GM18909 (cell line): ENCODE data around the gene OR5M10.
A peak's percentile ranks its signal among the peaks of the same experiment; 100 is the strongest.
"Not testable (repeated sequence)": the region's sequence is repeated elsewhere in the genome, so short reads cannot be mapped to it uniquely, and the experiment has no call there.

Experiments used
- ATAC-seq: cut with Tn5 transposase; IDR thresholded peaks from one replicate; pipeline ENCODE4 v1.9.1; 2021; ENCODE audit warnings: mild to moderate bottlenecking; ENCODE audit not compliant: unreplicated experiment, poor library complexity

OR5M10 gene

GRCh38 chr11:56577621-56578020, at the start of gene OR5M10:
Gene OR5M10, minus strand, starts transcription at chr11:56577721. Its CDS starts 0 bp downstream, at chr11:56577721.
- no peak for ATAC-seq

DNA sequence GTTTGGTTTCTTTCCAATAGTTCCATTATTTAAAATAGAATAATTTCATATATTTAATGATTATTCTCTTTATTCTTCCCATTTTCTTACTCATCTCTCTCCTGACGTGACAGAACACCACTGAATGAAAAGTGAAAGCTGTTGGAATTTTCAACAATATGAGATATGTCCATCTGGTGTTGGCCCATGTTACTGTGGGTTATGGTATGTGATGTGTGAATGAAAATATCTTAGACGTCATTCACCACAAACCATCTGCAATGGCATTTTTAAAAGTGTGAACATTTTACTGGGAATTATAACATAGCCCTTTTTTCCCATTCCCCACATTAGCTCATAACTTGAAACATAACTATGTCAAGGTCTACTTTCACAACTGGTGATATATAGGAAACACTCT, 48.4 kb upstream of the OR5M10 start:
- no peak for ATAC-seq

GRCh38 chr11:56624661-56625110, 47.2 kb upstream of the OR5M10 start:
- ATAC-seq, result peak; percentile 56

GRCh38 chr11:56611174-56611573, 33.7 kb upstream of the OR5M10 start:
- no peak for ATAC-seq

- ATAC-seq, result not testable (repeated sequence)
These were observed 14.7 kb upstream of the OR5M10 start for GRCh38 chr11:56592088-56592717.

DNA sequence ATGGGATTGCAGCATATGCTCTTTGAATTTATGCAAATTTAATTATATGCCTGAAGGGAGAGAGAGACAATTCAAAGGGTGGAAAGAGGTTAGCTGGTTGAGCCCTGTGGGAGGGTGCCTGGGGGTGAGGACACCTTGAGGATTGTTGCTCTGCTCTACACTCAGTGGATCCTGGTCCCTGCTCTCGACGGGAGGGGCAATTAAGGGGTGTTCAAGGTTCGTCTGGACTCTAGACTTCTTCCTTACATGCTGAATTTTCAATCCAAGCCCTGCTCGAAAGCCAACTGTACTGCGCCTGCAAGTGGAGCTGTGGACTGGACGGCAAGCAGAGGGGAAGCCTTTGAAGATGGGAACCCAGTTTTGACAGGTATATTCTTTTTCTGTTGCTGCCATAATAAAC, 18.9 kb downstream of the OR5M10 start:
- no peak for ATAC-seq

- ATAC-seq, result not testable (repeated sequence)
These were observed 22.8 kb downstream of the OR5M10 start for GRCh38 chr11:56554691-56555090.

DNA sequence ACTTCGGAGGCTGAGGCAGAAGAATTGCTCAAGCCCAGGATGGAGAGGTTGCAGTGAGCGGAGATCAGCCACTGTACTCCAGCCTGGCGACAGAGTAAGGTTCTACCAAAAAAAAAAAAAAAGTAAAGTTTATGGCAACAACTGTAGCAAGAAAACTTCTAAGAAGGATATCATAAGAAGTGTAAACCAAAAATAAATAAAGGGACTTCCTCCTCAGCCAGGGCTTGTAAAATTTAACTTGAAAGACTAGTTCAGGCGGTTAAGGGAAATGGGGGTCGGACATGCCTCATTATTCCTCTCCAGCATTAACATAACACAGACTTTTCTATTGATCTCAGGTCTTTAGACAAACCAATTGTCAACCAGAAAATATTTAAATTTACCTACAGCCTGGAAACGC, 32.0 kb downstream of the OR5M10 start:
- no peak for ATAC-seq

- no peak for ATAC-seq
These were observed 33.8 kb downstream of the OR5M10 start for GRCh38 chr11:56543739-56544138.

DNA sequence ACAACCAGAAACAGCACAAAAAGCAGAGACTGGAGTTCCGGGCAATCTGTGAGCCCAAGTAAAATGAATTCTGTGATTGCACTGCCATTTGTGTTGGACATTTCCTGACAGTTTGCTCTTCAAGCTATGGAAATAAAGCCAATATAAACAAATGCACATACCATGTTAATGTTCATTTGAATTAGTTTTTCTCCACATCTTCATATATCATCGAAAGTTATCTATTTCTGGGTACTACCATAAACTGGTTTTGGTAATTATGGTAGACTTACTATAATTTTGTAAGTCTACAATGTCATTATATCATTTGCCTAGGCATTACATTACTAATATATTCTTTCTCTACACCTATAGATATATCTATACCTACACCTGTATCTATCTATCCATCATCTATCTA, 34.4 kb downstream of the OR5M10 start, which contains the start of gene OR5M11:
TSS of gene OR5M11 (minus strand) at position 101 of the 400 bp plus-strand sequence. CDS start at position 101, 0 bp downstream.
- no peak for ATAC-seq

GRCh38 chr11:56533054-56533740, 44.3 kb downstream of the OR5M10 start:
- no peak for ATAC-seq

- no peak for ATAC-seq
These were observed 45.7 kb downstream of the OR5M10 start for GRCh38 chr11:56531856-56532255.
